H1 (cell line): ENCODE data around the gene DUSP3. TPM values are rescaled to one million over a fixed set of nuclear protein-coding genes. Genes with fewer than 3 reads are reported as not detected.
A peak's percentile ranks its signal among the peaks of the same experiment; 100 is the strongest.

Source experiments
- CTCF ChIA-PET: fragments of 300-600 bp; sonication (Branson Sonifier 250); formaldehyde crosslinking; loops from one replicate; lab custom pipeline; 2021; ENCODE audit not compliant: partially characterized antibody; lab: Charles Lee
- POLR2A ChIA-PET: fragments of 300-600 bp; sonication (Branson Sonifier 250); formaldehyde crosslinking; loops from one replicate; lab custom pipeline; 2021; ENCODE audit warnings: inconsistent platforms; ENCODE audit not compliant: partially characterized antibody; lab: Charles Lee
- DNase-seq, 2 experiments: peaks; one replicate each; pipeline versions ENCODE4 v3.0.0 to v3.0.0-alpha.2; 2010 to 2022; ENCODE audit warnings: low spot score in 2 of 2, low read depth in 1 of 2, mixed read lengths in 1 of 2
- FAIRE-seq: peaks from 2 replicates; lab custom pipeline; 2011; peaks lifted over from hg19 to GRCh38; lab: Jason Lieb, UNC
- H2AFZ ChIP-seq: 2 replicates; pipeline ENCODE4 v1.8.1; 2012; ENCODE audit warnings: low read length, inconsistent platforms
- H2AK5ac ChIP-seq: 2 replicates; pipeline ENCODE4 v1.6.1; 2013; ENCODE audit warnings: low read depth, low read length
- H2BK120ac ChIP-seq: replicated peaks from 2 replicates; pipeline ENCODE3; 2013; ENCODE audit warnings: low read depth, low read length, inconsistent platforms
- H2BK12ac ChIP-seq: 2 replicates; pipeline ENCODE4 v1.6.1; 2013; ENCODE audit warnings: low read depth, low read length
- H2BK15ac ChIP-seq: 2 replicates; pipeline ENCODE4 v1.6.1; 2013; ENCODE audit warnings: low read length
- H2BK20ac ChIP-seq: 2 replicates; pipeline ENCODE4 v1.6.1; 2013; ENCODE audit warnings: low read length
- H2BK5ac ChIP-seq: 2 replicates; pipeline ENCODE4 v1.6.1; 2013; ENCODE audit warnings: low read depth, low read length
- H3K14ac ChIP-seq: 2 replicates; pipeline ENCODE4 v1.6.1; 2013; ENCODE audit warnings: inconsistent platforms; ENCODE audit not compliant: insufficient read length
- H3K18ac ChIP-seq: 2 replicates; pipeline ENCODE4 v1.6.1; 2013; ENCODE audit warnings: low read length; ENCODE audit errors: extremely low read depth
- H3K23ac ChIP-seq: 2 replicates; pipeline ENCODE4 v1.6.1; 2013; ENCODE audit warnings: inconsistent platforms; ENCODE audit not compliant: insufficient read length
- H3K23me2 ChIP-seq: 2 replicates; pipeline ENCODE4 v1.6.1; 2013; ENCODE audit warnings: low read depth, low read length
- H3K27ac ChIP-seq: 2 replicates; pipeline ENCODE4 v1.6.1; 2011; ENCODE audit warnings: low read depth, low read length, inconsistent platforms
- H3K27me3 ChIP-seq, 4 experiments: replicated peaks in 1 of 4; 1 replicate in 1 of 4; 2 replicates in 3 of 4; pipeline versions ENCODE4 v1.6.1 to v1.8.1; 2011 to 2013; ENCODE audit warnings: low read length in 3 of 4, mild to moderate bottlenecking in 3 of 4, inconsistent platforms in 2 of 4, mixed read lengths in 2 of 4, moderate library complexity in 1 of 4; ENCODE audit not compliant: control insufficient read depth in 3 of 4, insufficient read depth in 3 of 4; ENCODE audit errors: extremely low read depth in 1 of 4
- H3K36me3 ChIP-seq, 4 experiments: 2 replicates each; pipeline versions ENCODE4 v1.6.1 to v1.8.1; 2011 to 2013; ENCODE audit warnings: mild to moderate bottlenecking in 4 of 4, low read length in 3 of 4, moderate library complexity in 2 of 4, control low read depth in 1 of 4, inconsistent platforms in 1 of 4; ENCODE audit not compliant: insufficient read depth in 4 of 4, control insufficient read depth in 2 of 4
- H3K4ac ChIP-seq: replicated peaks from 2 replicates; pipeline ENCODE3; 2013; ENCODE audit warnings: low read length, low read depth, mixed read lengths, inconsistent platforms; ENCODE audit not compliant: insufficient read length
- H3K4me1 ChIP-seq, 4 experiments: replicated peaks in 1 of 4; 1 replicate in 1 of 4; 2 replicates in 3 of 4; pipeline versions ENCODE4 v1.6.1 to v1.8.1; 2011 to 2013; ENCODE audit warnings: low read length in 3 of 4, inconsistent platforms in 2 of 4, mixed read lengths in 1 of 4; ENCODE audit not compliant: insufficient read depth in 4 of 4, control insufficient read depth in 3 of 4
- H3K4me2 ChIP-seq, 2 experiments: 2 replicates each; pipeline versions ENCODE4 v1.6.1 to v1.8.1; 2011 to 2013; ENCODE audit warnings: low read depth in 2 of 2, low read length in 2 of 2, control low read depth in 1 of 2, inconsistent platforms in 1 of 2, mild to moderate bottlenecking in 1 of 2; ENCODE audit not compliant: insufficient read depth in 1 of 2
- H3K4me3 ChIP-seq, 4 experiments: fragments of 200-600, 300-600 bp in 1 of 4; sonication (generic), shearing (Covaris generic), sonication (Bioruptor Twin) in 1 of 4; 2 replicates each; pipeline versions ENCODE4 v1.5.1 to v1.8.1; 2011 to 2016; ENCODE audit warnings: low read length in 4 of 4, low read depth in 3 of 4, control low read depth in 2 of 4, inconsistent platforms in 2 of 4, mild to moderate bottlenecking in 2 of 4, mixed read lengths in 1 of 4, moderate library complexity in 1 of 4; ENCODE audit not compliant: insufficient read depth in 2 of 4; ENCODE audit errors: extremely low read depth in 1 of 4
- H3K56ac ChIP-seq: replicated peaks from 2 replicates; pipeline ENCODE3; 2013; ENCODE audit warnings: low read depth, mild to moderate bottlenecking, mixed read lengths, low read length, inconsistent platforms; ENCODE audit not compliant: insufficient read length
- H3K79me1 ChIP-seq: 2 replicates; pipeline ENCODE4 v1.6.1; 2013; ENCODE audit warnings: low read depth, low read length, control low read depth
- H3K79me2 ChIP-seq, 2 experiments: 2 replicates each; pipeline versions ENCODE4 v1.6.1 to v1.8.1; 2012 to 2013; ENCODE audit warnings: low read length in 2 of 2, mild to moderate bottlenecking in 2 of 2, inconsistent platforms in 1 of 2; ENCODE audit not compliant: insufficient read depth in 2 of 2, control insufficient read depth in 1 of 2
- H3K9ac ChIP-seq, 4 experiments: replicated peaks in 1 of 4; 1 replicate in 1 of 4; 2 replicates in 3 of 4; pipeline versions ENCODE4 v1.6.1 to v1.8.1; 2011 to 2013; ENCODE audit warnings: low read depth in 3 of 4, low read length in 3 of 4, control low read depth in 2 of 4, mild to moderate bottlenecking in 2 of 4, moderate library complexity in 2 of 4, inconsistent platforms in 1 of 4; ENCODE audit errors: extremely low read depth in 1 of 4
- H3K9me3 ChIP-seq, 2 experiments: 2 replicates each; pipeline versions ENCODE4 v1.6.1 to v1.8.1; 2012 to 2013; ENCODE audit warnings: mild to moderate bottlenecking in 2 of 2, moderate library complexity in 2 of 2, control low read depth in 1 of 2, inconsistent platforms in 1 of 2, low read depth in 1 of 2, low read length in 1 of 2, mixed read lengths in 1 of 2; ENCODE audit not compliant: insufficient read depth in 2 of 2
- H4K20me1 ChIP-seq, 2 experiments: replicated peaks in 1 of 2; 2 replicates each; pipeline versions ENCODE3 to v1.8.1; 2011 to 2013; ENCODE audit warnings: inconsistent platforms in 2 of 2, low read length in 2 of 2, mild to moderate bottlenecking in 1 of 2; ENCODE audit not compliant: insufficient read depth in 2 of 2, control insufficient read depth in 1 of 2
- H4K5ac ChIP-seq: 2 replicates; pipeline ENCODE4 v1.6.1; 2013; ENCODE audit warnings: low read length, low read depth, mixed read lengths, inconsistent platforms; ENCODE audit not compliant: insufficient read length
- H4K8ac ChIP-seq: 2 replicates; pipeline ENCODE4 v1.8.0; 2013; ENCODE audit warnings: mild to moderate bottlenecking, moderate library complexity, low read length, inconsistent platforms; ENCODE audit not compliant: insufficient read depth; ENCODE audit errors: extremely low read depth
- H4K91ac ChIP-seq: replicated peaks from 2 replicates; pipeline ENCODE3; 2013; ENCODE audit warnings: low read length, mixed read lengths, inconsistent platforms; ENCODE audit not compliant: insufficient read length
- EGR1 ChIP-seq: IDR thresholded peaks from 2 replicates; pipeline ENCODE4 v1.6.1; 2011; ENCODE audit warnings: low read depth, low read length, borderline replicate concordance
- RBBP5 ChIP-seq: IDR thresholded peaks from 2 replicates; pipeline ENCODE4 v1.7.1; 2012; ENCODE audit warnings: low read depth, mild to moderate bottlenecking, inconsistent platforms, low read length, moderate library complexity, borderline replicate concordance
- SIRT6 ChIP-seq: IDR thresholded peaks from one replicate; pipeline ENCODE4 v1.7.1; 2012; ENCODE audit warnings: low read length, inconsistent platforms
- WGBS, 2 experiments: shearing (Covaris generic) in 1 of 2; methylation state at CpG; one replicate each; pipeline versions ENCODE4 v1.1.6 to v1.1.7; 2013 to 2015; ENCODE audit warnings: low lambda C conversion rate in 2 of 2, mixed read lengths in 2 of 2, inconsistent platforms in 1 of 2, low coverage in 1 of 2, missing lambda C conversion rate in 1 of 2; ENCODE audit not compliant: insufficient replicate concordance in 2 of 2, insufficient coverage in 1 of 2, insufficient read length in 1 of 2; ENCODE audit errors: extremely low coverage in 1 of 2, missing lambda C conversion rate in 1 of 2; 5-methylcytosine and 5-hydroxymethylcytosine counted together
- polyA plus RNA-seq, 7 experiments: library from polyadenylated mRNA; depleted of rRNA in 3 of 7; stranded (reverse) in 5 of 7; unstranded in 2 of 7; fragments of >200 nt in 5 of 7; fragments of 200-250 nt in 2 of 7; gene quantifications; 1 replicate in 5 of 7; 2 replicates in 1 of 7; 4 replicates in 1 of 7; pipeline versions ENCODE4 v1.2.1 to v1.2.3, GENCODE V29; 2011 to 2013; ENCODE audit warnings: missing spikeins in 2 of 7, mixed read lengths in 2 of 7
- total RNA-seq: library from RNA; stranded (reverse); fragmentation: NEBNext Ultra II Directional; extraction: Animal tissue kit (Norgen Biotek cat#: 25700); gene quantifications from 2 replicates; pipeline ENCODE4 v1.2.1, GENCODE V29; 2021
- TF ChIP-seq, protein P1 (sequence below): IDR thresholded peaks from 2 replicates; pipeline ENCODE4 v1.6.1; 2012; ENCODE audit warnings: inconsistent platforms

The DUSP3 gene
- total and polyA plus RNA-seq, 2 of the 8 experiments (the other 6 are each of a cell fraction or from before 2014, with no cell fraction given), result 15.1 to 21.2 TPM

DNA sequence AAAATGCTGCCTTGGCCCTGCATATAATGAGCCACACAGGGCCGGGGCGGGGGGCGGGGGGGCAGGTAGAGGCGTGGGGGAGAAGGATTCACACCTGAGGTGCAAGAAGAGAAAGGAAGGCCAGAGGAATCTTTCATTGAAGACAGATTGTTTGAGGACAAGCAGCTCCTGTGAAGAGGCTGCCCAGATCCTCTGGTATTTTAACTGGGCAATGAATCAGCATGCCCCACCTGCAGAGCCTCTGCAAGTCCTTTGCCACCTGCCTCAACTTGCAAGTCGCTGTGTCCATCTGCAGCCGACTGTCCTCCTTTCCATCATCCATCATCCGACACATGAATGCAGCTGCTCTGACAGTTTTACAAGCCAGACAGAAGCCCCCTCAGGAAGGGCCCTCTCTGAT, 18.9 kb downstream of the DUSP3 start:
- 46% methylated on average over 7 of the region's 7 CpGs; no CpG with 5 or more reads in 1 of the 2 experiments for WGBS, 2 experiments
- peak overlapping the region in 1 of 2 experiments; percentile 36; a peak in 3 of 4 replicates for H3K4me2 ChIP-seq
- no peak for DNase-seq

More for the DNA sequence above, 18.9 kb downstream of the DUSP3 start:
- no peaks in the 10 kb centered on the region for H3K79me1 ChIP-seq
- H3K79me2 ChIP-seq, result no peaks in the 10 kb centered on the region
- TF ChIP-seq SIRT6, result no peak
- no peak for TF ChIP-seq EGR1
- TF ChIP-seq, protein P1, sequence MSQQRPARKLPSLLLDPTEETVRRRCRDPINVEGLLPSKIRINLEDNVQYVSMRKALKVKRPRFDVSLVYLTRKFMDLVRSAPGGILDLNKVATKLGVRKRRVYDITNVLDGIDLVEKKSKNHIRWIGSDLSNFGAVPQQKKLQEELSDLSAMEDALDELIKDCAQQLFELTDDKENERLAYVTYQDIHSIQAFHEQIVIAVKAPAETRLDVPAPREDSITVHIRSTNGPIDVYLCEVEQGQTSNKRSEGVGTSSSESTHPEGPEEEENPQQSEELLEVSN, result peak; percentile 30; the same call in 1 of the 2 replicates
- TF ChIP-seq RBBP5, result 0 out of 2 replicates have a peak, but pooled peaks have one; percentile 49
- TF ChIP-seq, all 59 proteins: peak for 2
- Histone ChIP-seq H3K56ac (no peak overlapping the region), H4K5ac (no peak overlapping the region), H3K4me1 (peaks cover 4 to 22% (median 8%) of the 10 kb centered on the region in 4 experiments; a peak in 6 of 7 replicates), H3K4me3 (no peak overlapping the region), H3K9me3 (no peaks in the 10 kb centered on the region), H4K8ac (no peak overlapping the region), H3K14ac (no peak overlapping the region), H2BK15ac (0 out of 2 replicates have a peak overlapping the region, but pooled peaks have one; percentile 22), H2BK12ac (peak overlapping the region; percentile 3; the same call in 1 of the 2 replicates), H2BK120ac (no peak overlapping the region), H4K20me1 (no peaks in the 10 kb centered on the region), H3K9ac (no peak overlapping the region), H3K36me3 (no peaks in the 10 kb centered on the region), H3K27me3 (peaks cover 0 to 22% (median 13%) of the 10 kb centered on the region in 4 experiments; a peak in 6 of 7 replicates), H2AK5ac (no peak overlapping the region), H3K27ac (no peak overlapping the region), H4K91ac (no peak overlapping the region), H3K23me2 (peaks cover 3% of the 10 kb centered on the region; the same call in 1 of the 2 replicates), H3K4ac (no peak overlapping the region), H2BK20ac (no peak overlapping the region), H3K18ac (peak overlapping the region; percentile 52; the same call in 1 of the 2 replicates), H3K23ac (no peak overlapping the region), H2BK5ac (no peak overlapping the region), H2AFZ (peak overlapping the region; percentile 31; the same call in 1 of the 2 replicates)
- FAIRE-seq, result no peak
- POLR2A ChIA-PET, result interaction anchor here (0.7 to 2.9 kb wide), 7 partner anchors 13 to 65 kb away, joined by 3 to 11 read pairs (median 5); no protein-coding TSS in a partner anchor
- CTCF ChIA-PET, result interaction anchor here (0.5 to 22.9 kb wide), 32 partner anchors 11 to 616 kb away, joined by 3 to 969 read pairs (median 5); partner anchors contain the start of gene CD300LG
